ENCODE measurements around the gene WDR36.

DNA sequence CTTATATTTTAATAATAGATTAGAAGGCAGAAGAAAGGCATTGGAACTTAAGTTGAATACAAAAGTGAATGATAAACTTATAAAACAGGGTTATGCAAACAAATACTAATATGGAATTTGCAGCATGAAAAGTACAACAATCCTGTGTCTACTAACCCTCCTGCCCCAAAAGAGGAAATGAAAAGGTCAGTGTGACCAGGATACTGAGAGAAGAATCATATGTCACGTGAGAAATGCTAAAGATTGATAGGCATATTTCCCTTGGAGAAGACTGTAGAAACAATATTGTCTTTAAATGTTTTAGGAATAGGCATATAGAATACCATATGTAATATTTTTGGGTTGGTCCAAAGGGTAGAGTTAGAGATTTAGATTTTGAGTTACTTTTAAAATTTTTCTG, 3.8 kb downstream of the WDR36 start:
- TF ChIP-seq, protein P1, sequence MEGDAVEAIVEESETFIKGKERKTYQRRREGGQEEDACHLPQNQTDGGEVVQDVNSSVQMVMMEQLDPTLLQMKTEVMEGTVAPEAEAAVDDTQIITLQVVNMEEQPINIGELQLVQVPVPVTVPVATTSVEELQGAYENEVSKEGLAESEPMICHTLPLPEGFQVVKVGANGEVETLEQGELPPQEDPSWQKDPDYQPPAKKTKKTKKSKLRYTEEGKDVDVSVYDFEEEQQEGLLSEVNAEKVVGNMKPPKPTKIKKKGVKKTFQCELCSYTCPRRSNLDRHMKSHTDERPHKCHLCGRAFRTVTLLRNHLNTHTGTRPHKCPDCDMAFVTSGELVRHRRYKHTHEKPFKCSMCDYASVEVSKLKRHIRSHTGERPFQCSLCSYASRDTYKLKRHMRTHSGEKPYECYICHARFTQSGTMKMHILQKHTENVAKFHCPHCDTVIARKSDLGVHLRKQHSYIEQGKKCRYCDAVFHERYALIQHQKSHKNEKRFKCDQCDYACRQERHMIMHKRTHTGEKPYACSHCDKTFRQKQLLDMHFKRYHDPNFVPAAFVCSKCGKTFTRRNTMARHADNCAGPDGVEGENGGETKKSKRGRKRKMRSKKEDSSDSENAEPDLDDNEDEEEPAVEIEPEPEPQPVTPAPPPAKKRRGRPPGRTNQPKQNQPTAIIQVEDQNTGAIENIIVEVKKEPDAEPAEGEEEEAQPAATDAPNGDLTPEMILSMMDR (IDR thresholded peaks at IDR 0.05) = no peak
- TF ChIP-seq EP300 (IDR thresholded peaks at IDR 0.05; ENCODE audit: low read depth) = no peak
